ENCODE results near the gene EIF4A3. TPM values are rescaled to one million over a fixed set of nuclear protein-coding genes. Genes with fewer than 3 reads are reported as not detected.

Gene EIF4A3
- total and polyA plus RNA-seq, 9 donors: 71.2 to 114 (median 87.8) TPM

DNA sequence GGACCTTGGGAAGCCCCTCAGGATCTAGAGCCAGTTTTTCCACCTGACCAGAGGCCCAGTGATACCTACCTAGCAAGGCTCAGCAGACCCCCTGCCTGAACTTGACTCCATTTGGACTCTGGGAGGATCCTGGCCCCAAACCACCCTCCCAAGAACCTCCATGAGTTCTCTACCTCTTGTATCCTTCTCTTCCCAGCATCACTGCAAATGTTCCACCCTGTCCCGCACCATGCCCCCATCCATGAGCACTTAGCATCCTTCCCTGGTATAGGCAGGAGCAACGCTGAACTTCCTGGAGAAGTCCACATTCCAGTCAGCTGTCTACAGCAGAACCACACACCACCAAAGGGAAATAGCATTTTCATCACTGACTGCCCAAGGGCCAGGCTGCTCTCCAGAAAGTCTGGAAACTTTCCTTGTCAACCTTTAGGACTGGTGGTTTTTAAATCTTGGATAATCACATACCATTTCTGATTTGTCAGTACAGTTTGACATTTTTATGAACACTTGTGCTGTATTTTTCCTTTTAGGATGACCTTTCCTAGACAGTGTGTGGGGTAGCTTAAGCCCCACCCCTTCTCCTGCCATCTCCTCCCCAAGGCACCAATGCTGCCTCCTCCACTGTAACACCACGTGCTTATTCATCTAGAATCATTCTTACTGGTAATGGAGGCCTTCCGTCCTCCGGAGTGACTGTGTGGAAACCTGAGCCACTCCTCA is 13.9 kb downstream of the EIF4A3 start:
- TF ChIP-seq POLR2A (IDR thresholded peaks at IDR 0.05) (no peak), EP300 (IDR thresholded peaks at IDR 0.05) (no peak)
- TF ChIP-seq, protein P1, sequence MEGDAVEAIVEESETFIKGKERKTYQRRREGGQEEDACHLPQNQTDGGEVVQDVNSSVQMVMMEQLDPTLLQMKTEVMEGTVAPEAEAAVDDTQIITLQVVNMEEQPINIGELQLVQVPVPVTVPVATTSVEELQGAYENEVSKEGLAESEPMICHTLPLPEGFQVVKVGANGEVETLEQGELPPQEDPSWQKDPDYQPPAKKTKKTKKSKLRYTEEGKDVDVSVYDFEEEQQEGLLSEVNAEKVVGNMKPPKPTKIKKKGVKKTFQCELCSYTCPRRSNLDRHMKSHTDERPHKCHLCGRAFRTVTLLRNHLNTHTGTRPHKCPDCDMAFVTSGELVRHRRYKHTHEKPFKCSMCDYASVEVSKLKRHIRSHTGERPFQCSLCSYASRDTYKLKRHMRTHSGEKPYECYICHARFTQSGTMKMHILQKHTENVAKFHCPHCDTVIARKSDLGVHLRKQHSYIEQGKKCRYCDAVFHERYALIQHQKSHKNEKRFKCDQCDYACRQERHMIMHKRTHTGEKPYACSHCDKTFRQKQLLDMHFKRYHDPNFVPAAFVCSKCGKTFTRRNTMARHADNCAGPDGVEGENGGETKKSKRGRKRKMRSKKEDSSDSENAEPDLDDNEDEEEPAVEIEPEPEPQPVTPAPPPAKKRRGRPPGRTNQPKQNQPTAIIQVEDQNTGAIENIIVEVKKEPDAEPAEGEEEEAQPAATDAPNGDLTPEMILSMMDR (IDR thresholded peaks at IDR 0.05): no peak
- WGBS, 3 donors: 74 to 82% (median 80%) methylated on average over 5 of the region's 5 CpGs
- H3K27ac ChIP-seq: no peak overlapping the region
- H3K4me1 ChIP-seq (ENCODE audit: insufficient read depth): no peaks in the 10 kb centered on the region
- H3K27me3 ChIP-seq: no peaks in the 10 kb centered on the region
- intact Hi-C loops (cut with DNase I): no loop called here
- peaks cover 2% of the 10 kb centered on the region for H3K36me3 ChIP-seq
- DNase-seq: no peak
- H3K4me3 ChIP-seq: no peak overlapping the region
- no peaks in the 10 kb centered on the region for H3K9me3 ChIP-seq

DNA sequence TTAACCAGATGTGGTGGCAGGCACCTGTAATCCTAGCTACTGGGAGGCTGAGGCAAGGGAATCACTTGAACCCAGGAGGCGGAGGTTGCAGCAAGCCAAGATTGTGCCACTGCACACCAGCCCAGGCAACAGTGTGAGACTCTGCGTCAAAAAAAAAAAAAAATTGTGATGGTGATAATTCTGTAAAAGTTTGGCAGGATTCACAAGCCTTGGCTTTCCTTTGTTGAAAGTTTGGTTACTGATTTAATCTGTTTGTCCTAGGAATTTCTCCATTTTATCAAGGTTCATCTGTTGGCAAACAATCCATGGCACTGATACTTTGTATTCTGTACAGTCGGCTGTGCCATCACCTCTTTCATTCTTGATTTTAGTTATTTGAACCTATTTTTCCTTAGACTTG is 15.9 kb downstream of the EIF4A3 start:
- Histone ChIP-seq H3K4me3 (no peak overlapping the region), H3K9me3 (no peaks in the 10 kb centered on the region), H3K4me1 (ENCODE audit: insufficient read depth) (no peaks in the 10 kb centered on the region), H3K36me3 (no peaks in the 10 kb centered on the region), H3K27me3 (no peaks in the 10 kb centered on the region), H3K27ac (no peak overlapping the region)
- DNase-seq: no peak
- no peak for TF ChIP-seq EP300 (IDR thresholded peaks at IDR 0.05)
- TF ChIP-seq, protein P1 (IDR thresholded peaks at IDR 0.05): no peak
- TF ChIP-seq POLR2A (IDR thresholded peaks at IDR 0.05): no peak
- intact Hi-C loops (cut with DNase I): no loop called here
- 78 to 93% (median 86%) methylated on average over 3 of the region's 3 CpGs for WGBS, 3 donors

DNA sequence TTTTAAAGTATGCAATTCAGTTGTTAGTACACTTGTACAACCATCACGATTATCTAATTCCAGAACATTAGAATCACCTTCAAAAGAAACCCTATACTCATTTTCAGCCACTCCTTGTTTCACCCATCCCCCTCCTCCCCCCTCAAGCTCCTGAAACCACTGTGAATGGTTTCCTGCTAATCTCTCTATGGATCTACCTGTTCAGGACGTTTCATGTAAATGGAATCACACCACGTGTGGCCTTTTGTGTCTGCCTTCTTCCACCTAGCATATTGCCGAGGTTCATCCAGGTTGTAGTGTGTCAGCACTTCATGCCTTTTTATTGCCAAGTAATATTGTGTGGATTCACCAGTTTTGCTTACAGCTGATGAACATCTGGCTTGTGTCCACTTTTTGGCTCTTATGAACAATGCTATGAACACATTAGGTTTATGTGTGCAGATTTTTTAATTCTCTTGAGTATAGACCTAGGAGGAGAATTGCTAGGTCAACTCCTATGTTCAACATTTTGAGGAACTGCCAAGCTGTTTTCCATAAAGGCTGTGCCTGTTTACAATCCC is 17.8 kb downstream of the EIF4A3 start:
- Histone ChIP-seq H3K4me3 (no peak overlapping the region), H3K9me3 (no peaks in the 10 kb centered on the region), H3K36me3 (no peaks in the 10 kb centered on the region), H3K4me1 (ENCODE audit: insufficient read depth) (no peaks in the 10 kb centered on the region), H3K27ac (no peak overlapping the region), H3K27me3 (no peaks in the 10 kb centered on the region)
- TF ChIP-seq, protein P1 (IDR thresholded peaks at IDR 0.05): no peak
- TF ChIP-seq POLR2A (IDR thresholded peaks at IDR 0.05) (no peak), EP300 (IDR thresholded peaks at IDR 0.05) (no peak)
- 33 to 38% (median 37%) methylated on average over 4 of the region's 4 CpGs for WGBS, 3 donors
- intact Hi-C loops (cut with DNase I): no loop called here
- DNase-seq: no peak

DNA sequence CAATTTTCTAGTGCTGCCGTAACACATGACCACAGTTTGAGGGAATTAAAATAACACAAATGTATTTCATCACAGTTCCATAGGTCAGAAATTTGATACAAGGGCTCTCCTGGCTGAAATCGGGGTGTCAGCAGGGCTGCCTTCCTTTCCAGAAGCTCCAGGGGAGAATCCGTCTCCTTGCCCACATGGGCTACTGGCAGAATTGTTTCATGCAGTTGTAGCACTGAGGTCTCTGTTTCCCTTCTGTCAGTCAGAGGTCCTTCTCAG is 20.5 kb downstream of the EIF4A3 start:
- Histone ChIP-seq H3K4me3 (no peak overlapping the region), H3K4me1 (ENCODE audit: insufficient read depth) (no peaks in the 10 kb centered on the region), H3K9me3 (no peaks in the 10 kb centered on the region), H3K36me3 (no peaks in the 10 kb centered on the region), H3K27me3 (no peaks in the 10 kb centered on the region), H3K27ac (no peak overlapping the region)
- DNase-seq: no peak
- 44 to 56% (median 46%) methylated on average over 3 of the region's 3 CpGs for WGBS, 3 donors
- TF ChIP-seq POLR2A (IDR thresholded peaks at IDR 0.05) (no peak), EP300 (IDR thresholded peaks at IDR 0.05) (no peak)
- TF ChIP-seq, protein P1 (IDR thresholded peaks at IDR 0.05): no peak
- intact Hi-C loops (cut with DNase I): no loop called here

Measured in ovary (tissue), 9 donors.